GM18909 (cell line): Measurements from ENCODE around the gene GATA1.

Experiments
- ATAC-seq: cut with Tn5 transposase; IDR thresholded peaks from one replicate; pipeline ENCODE4 v1.9.1; 2021; ENCODE audit warnings: mild to moderate bottlenecking; ENCODE audit not compliant: unreplicated experiment, poor library complexity

The GATA1 gene

DNA sequence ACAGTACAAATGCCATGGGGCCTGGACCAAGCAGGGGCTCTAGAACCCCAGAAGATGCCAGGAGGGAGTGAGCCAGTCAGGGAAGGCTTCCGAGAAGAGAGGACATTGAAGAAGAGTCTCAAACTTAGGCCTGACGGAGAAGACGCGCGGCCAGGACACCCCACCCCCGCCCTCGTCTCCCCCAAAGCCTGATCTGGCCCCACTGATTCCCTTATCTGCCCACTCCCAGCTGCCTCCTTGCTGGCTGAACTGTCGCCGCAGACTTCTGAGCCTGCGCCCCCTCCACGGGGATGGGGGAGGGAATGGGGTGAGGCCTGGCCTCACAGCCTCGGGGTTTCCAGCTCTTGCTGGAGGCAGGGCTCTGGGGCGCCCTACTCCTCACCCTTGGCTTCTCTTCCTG lies 3.6 kb upstream of the GATA1 start:
- no peak for ATAC-seq

GRCh38 chrX:48784726-48785125 lies 1.7 kb upstream of the GATA1 start:
- ATAC-seq = no peak

DNA sequence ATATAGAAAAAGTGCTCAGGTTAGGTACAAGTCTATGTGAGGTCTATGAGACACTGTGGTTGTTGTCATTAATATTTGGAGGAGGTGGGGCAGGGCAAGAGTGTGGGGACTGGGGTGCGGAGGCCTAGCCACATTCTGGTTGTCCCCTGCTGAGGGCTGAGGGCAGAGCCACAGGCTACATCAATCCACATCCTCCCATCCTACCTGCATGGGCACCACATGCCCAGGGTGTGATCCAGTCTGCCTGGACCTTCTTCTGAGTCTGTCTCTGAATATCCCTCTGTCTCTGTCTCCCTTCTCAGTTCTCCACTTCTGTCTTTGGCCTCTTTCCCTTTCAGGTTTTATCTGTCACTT lies 1.2 kb upstream of the GATA1 start:
- ATAC-seq = no peak

GRCh38 chrX:48785540-48786214 lies 713 bp upstream of the GATA1 start:
- no peak for ATAC-seq

DNA sequence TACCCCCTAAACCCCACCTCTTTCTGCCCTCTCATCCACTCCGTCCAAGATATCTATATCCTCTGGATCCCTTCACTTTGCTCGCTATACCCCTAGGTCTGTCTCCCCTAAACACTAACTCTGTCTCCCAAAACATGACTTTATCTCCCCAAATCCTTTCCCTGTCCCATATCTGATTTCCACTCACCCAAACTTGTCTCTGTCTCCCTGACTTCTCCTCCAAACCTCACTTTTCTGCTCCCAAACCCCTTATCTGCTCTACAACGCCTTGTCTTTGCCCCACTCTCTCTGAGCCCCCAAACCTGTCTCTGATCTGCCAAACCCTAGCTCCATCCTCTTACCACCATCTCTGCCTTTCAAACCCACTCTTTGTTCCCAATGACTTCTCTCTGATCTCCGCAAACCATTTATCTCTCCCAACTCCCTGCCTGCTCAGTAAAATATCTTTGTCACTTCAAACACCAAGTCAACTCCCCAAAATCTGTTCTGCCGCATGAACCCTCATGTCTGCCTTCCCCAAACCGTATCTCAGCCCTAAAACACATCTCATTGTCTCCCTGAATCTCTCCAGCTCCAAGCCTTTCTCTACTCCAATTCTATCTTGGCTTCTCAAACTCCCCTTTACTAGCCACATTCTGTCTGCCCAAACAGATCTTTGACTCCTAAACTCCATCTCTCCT lies 575 bp downstream of the GATA1 start:
- no peak for ATAC-seq

- ATAC-seq = no peak
Measured at GRCh38 chrX:48787505-48788443, 1.4 kb downstream of the GATA1 start.

DNA sequence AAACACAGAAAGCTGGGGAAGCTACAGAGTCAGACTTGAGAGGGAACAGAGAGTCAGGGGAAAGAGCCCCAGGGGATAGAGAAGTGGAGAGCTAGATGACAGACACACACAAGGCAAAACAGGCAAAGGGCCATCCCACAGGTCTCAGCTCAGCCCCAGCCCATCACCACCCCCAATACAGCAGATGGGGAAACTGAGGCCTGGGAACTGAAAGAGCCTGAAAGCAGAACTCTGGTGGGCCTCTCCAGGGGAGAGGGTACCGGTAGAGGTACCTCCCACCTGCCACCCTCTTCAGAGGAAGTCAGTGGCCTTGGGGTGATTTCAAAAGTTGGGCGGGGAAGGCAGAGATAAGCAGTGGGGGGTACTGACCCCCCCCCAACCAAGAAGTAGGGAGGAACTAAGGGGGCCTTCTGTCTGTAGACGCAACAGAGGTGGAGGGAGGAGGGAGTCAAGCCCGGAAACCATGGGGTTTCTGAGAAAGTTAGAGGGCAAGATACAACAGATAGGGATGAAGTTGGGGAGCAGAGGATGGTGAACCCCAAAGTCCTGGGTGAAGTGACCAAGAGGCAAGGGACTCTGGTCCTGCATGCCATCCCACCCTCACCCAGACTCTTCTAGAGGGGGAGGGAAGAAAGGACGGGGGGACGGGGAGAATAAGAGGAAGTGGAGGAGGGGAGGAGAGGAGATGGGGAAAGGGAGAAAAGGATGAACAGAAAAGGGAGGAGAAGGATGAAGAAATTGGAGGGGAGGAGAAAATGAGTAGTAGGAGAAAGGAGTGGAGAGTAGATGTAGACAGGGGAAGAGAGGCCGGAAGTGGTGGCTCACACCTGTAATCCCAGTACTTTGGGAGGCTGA lies 3.2 kb downstream of the GATA1 start:
- no peak for ATAC-seq

- no peak for ATAC-seq
Measured at GRCh38 chrX:48790477-48790876, 4.1 kb downstream of the GATA1 start.

GRCh38 chrX:48791063-48791820 lies 4.9 kb downstream of the GATA1 start:
- ATAC-seq = no peak

GRCh38 chrX:48792219-48792618 lies 5.8 kb downstream of the GATA1 start:
- ATAC-seq = no peak

DNA sequence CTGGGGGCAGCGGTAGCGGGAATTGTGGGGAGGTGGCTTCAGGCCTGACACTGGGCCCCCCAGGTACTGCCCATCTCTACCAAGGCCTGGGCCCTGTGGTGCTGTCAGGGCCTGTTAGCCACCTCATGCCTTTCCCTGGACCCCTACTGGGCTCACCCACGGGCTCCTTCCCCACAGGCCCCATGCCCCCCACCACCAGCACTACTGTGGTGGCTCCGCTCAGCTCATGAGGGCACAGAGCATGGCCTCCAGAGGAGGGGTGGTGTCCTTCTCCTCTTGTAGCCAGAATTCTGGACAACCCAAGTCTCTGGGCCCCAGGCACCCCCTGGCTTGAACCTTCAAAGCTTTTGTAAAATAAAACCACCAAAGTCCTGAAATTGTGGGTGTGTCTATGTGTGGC lies 7.5 kb downstream of the GATA1 start:
- ATAC-seq = no peak

- ATAC-seq = no peak
Measured at GRCh38 chrX:48794340-48794910, 8.0 kb downstream of the GATA1 start.

- ATAC-seq = no peak
Measured at GRCh38 chrX:48794911-48795515, 8.6 kb downstream of the GATA1 start.

GRCh38 chrX:48798318-48798717 lies 11.9 kb downstream of the GATA1 start:
- no peak for ATAC-seq

DNA sequence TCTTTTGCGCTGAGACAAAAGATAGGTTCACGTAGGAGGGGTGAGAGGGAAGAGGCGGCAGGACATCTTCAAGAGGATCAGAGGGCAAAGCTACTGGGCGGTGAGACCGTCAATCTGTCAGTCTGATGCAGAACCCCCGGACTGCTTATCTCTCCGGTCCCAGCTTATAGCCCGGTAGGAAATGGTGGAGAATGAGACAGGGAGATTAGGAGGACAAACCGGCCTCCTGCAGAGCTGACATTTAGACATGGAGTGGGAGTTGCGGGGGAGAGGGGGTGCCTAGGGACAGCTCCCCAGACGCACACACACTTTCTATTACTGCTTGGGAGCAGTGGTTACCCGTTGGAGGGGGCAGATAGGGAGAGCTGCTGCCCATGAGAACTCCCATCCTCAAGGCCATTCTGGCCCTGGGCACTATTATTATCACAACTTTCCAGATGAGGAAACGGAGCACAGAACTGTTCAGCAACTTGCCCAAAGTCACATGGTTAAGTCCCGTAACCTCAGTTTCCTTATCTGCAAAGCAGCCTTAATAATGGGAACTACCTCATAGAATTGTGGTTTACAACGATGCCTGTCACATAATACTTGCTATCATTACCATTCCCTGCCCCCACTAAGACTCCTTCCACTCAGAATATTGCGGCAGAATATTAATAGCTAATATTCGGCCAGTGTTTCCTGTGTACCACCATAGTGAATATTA lies 14.3 kb downstream of the GATA1 start:
- ATAC-seq = no peak

- peak; percentile 83 for ATAC-seq
Measured at GRCh38 chrX:48801280-48802088, 15.1 kb downstream of the GATA1 start, which contains the start of gene HDAC6. Gene HDAC6, plus strand, starts transcription at chrX:48802067. Its CDS starts 626 bp downstream, at chrX:48802693.
